Mammary epithelial cell (primary cell): ENCODE data around the gene CCDC73.

Experiments
- EZH2 ChIP-seq: IDR thresholded peaks from 2 replicates; pipeline ENCODE4 v1.6.1; 2012; ENCODE audit warnings: low read length, inconsistent platforms, borderline replicate concordance
- TF ChIP-seq, protein P1 (sequence below), 2 donors: IDR thresholded peaks in 1 of 2; conservative IDR thresholded peaks in 1 of 2; 2 replicates each; pipeline ENCODE4 v1.5.1; 2011 to 2012; ENCODE audit warnings: inconsistent platforms in 2 of 2, low read length in 2 of 2, mild to moderate bottlenecking in 2 of 2, control low read depth in 1 of 2, low read depth in 1 of 2; ENCODE audit not compliant: insufficient read depth in 1 of 2; ENCODE audit errors: extremely low read depth in 1 of 2

DNA sequence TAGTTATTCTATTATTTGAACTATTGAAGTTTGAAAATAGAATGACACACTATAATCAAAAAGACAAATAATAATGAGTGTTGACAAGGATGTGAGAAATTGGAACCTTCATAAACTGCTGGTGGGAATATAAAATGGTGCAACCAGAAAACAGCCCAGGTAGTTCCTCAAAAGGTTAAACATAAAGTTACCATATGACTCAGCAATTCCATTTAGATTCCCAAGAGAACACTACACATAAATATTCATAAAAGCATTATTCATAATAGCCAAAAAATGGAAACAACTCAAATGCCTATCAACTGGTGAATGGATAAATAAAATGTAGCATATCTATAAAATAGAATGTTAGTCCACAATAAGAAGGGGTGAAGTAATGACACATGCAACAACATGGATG is 21.7 kb downstream of the CCDC73 start:
- TF ChIP-seq, protein P1, sequence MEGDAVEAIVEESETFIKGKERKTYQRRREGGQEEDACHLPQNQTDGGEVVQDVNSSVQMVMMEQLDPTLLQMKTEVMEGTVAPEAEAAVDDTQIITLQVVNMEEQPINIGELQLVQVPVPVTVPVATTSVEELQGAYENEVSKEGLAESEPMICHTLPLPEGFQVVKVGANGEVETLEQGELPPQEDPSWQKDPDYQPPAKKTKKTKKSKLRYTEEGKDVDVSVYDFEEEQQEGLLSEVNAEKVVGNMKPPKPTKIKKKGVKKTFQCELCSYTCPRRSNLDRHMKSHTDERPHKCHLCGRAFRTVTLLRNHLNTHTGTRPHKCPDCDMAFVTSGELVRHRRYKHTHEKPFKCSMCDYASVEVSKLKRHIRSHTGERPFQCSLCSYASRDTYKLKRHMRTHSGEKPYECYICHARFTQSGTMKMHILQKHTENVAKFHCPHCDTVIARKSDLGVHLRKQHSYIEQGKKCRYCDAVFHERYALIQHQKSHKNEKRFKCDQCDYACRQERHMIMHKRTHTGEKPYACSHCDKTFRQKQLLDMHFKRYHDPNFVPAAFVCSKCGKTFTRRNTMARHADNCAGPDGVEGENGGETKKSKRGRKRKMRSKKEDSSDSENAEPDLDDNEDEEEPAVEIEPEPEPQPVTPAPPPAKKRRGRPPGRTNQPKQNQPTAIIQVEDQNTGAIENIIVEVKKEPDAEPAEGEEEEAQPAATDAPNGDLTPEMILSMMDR (conservative IDR thresholded peaks at IDR 0.05 in 1 of 2, IDR thresholded peaks at IDR 0.05 in 1 of 2; ENCODE audit: extremely low read depth in 1 of 2, insufficient read depth in 1 of 2, low read depth in 1 of 2, low read length in 2 of 2), result no peak
- TF ChIP-seq EZH2, result no peak
